Measurements from ENCODE around the gene SLC25A18. TPM values are rescaled to one million over a fixed set of nuclear protein-coding genes. Genes with fewer than 3 reads are reported as not detected.

The SLC25A18 gene
- total and polyA plus RNA-seq, 2 of the 4 experiments (the other 2 are of a cell fraction), result 0.05 TPM; not detected in 1

- CTCF ChIA-PET, result no interaction called here
- H2AFZ ChIP-seq (replicated peaks; ENCODE audit: low read length, poor library complexity), result no peak overlapping the region
- in situ Hi-C loops (cut with MboI; ENCODE audit: low sequenced_read_pairs) (no loop called here), dilution Hi-C loops (cut with HindIII; ENCODE audit: low sequenced_read_pairs, unreplicated experiment) (no loop called here), intact Hi-C loops (cut with micrococcal nuclease) (no loop called here)
- peaks cover 20% of the 10 kb centered on the region; the same call in 1 of the 2 replicates for H4K20me1 ChIP-seq (ENCODE audit: insufficient read depth, low read length)
- ATAC-seq (ENCODE audit: low read depth) (no peak), DNase-seq (no peak)
- peaks cover 4% of the 10 kb centered on the region; the same call in 1 of the 2 replicates for H3K9me1 ChIP-seq (ENCODE audit: insufficient read depth, low read length)
- no peak overlapping the region for H3K23ac ChIP-seq (ENCODE audit: low read depth, low read length)
- H2BK5ac ChIP-seq (ENCODE audit: low read depth, low read length, poor library complexity, severe bottlenecking), result no peak overlapping the region
- H3K9ac ChIP-seq (ENCODE audit: low read depth, low read length), result no peak overlapping the region
- no peak overlapping the region for H3K4ac ChIP-seq (ENCODE audit: low read depth, low read length)
- POLR2A ChIA-PET (ENCODE audit: unreplicated experiment), result no interaction called here
- H2BK120ac ChIP-seq (ENCODE audit: low read depth, low read length), result no peak overlapping the region
- H3K56ac ChIP-seq (ENCODE audit: extremely low read depth, insufficient read depth, low read length), result no peak overlapping the region
- H2AK5ac ChIP-seq (ENCODE audit: low read depth, low read length), result no peak overlapping the region
- no peaks in the 10 kb centered on the region for H3K9me3 ChIP-seq (ENCODE audit: control insufficient read depth, insufficient read depth, low read length)
- no peak overlapping the region for H2BK20ac ChIP-seq (ENCODE audit: low read depth, low read length)
- H3K4me2 ChIP-seq (ENCODE audit: low read depth, low read length), result no peak overlapping the region
- H3K36me3 ChIP-seq (ENCODE audit: control insufficient read depth, insufficient read depth, low read length), result peaks cover 29% of the 10 kb centered on the region
- H3K18ac ChIP-seq (ENCODE audit: low read depth, low read length), result no peak overlapping the region
- TF ChIP-seq CEBPB (IDR thresholded peaks at IDR 0.05; ENCODE audit: low read depth, low read length) (no peak), RCOR1 (IDR thresholded peaks at IDR 0.05; ENCODE audit: insufficient replicate concordance, low read length) (no peak), RAD21 (IDR thresholded peaks at IDR 0.05; ENCODE audit: low read length) (no peak), BHLHE40 (IDR thresholded peaks at IDR 0.05; ENCODE audit: low read depth, low read length) (no peak), MXI1 (IDR thresholded peaks at IDR 0.05; ENCODE audit: borderline replicate concordance, low read depth, low read length) (no peak), USF2 (IDR thresholded peaks at IDR 0.05; ENCODE audit: low read depth, low read length) (no peak), MAZ (IDR thresholded peaks at IDR 0.05; ENCODE audit: borderline replicate concordance, low read depth, low read length) (no peak)
- no peak overlapping the region for H4K8ac ChIP-seq (ENCODE audit: low read depth in 2 of 2, low read length in 2 of 2)
- no peak overlapping the region for H4K5ac ChIP-seq (ENCODE audit: low read depth, low read length)
- H3K14ac ChIP-seq (replicated peaks; ENCODE audit: low read depth, low read length), result no peak overlapping the region
- no peak overlapping the region for H4K91ac ChIP-seq (ENCODE audit: insufficient read depth, low read depth, low read length)
- no peak overlapping the region for H2BK15ac ChIP-seq (ENCODE audit: low read depth, low read length)
- peaks cover 27 to 48% of the 10 kb centered on the region in 2 experiments for H3K79me1 ChIP-seq (ENCODE audit: low read depth in 1 of 2, low read length in 2 of 2)
- H3K27me3 ChIP-seq (ENCODE audit: control insufficient read depth, insufficient read depth, low read length), result no peaks in the 10 kb centered on the region
- no peak overlapping the region for H2AK9ac ChIP-seq (replicated peaks; ENCODE audit: low read depth, low read length, poor library complexity)
- no peak overlapping the region for H3K4me3 ChIP-seq (ENCODE audit: insufficient read depth, low read depth, low read length)
- no TSS peak for BruUV-seq (replicated peaks)
- WGBS, 2 experiments (ENCODE audit: extremely low coverage in 2 of 2, insufficient read length in 1 of 2), result 60% methylated on average over 1 of the region's 4 CpGs; no CpG with 5 or more reads in 1 of the 2 experiments
- 0 out of 2 replicates have a peak, but pooled peaks cover 2% of the 10 kb centered on the region for H3K4me1 ChIP-seq (ENCODE audit: control insufficient read depth, insufficient read depth, low read length)
- H3K27ac ChIP-seq (ENCODE audit: insufficient read depth, low read length), result no peak overlapping the region
These were observed 40.4 kb downstream of the SLC25A18 start for GRCh38 chr22:17603668-17604067.

Measured in IMR-90 (cell line).